Esophagus (tissue), 2 donors: Measurements from ENCODE around the gene SIK3. TPM values are rescaled to one million over a fixed set of nuclear protein-coding genes. Genes with fewer than 3 reads are reported as not detected.

Source experiments
- H3K27ac ChIP-seq, 2 donors: one replicate each; pipeline ENCODE4 v1.5.1; 2013; ENCODE audit warnings: low read depth in 2 of 2, mild to moderate bottlenecking in 2 of 2, inconsistent platforms in 1 of 2, low read length in 1 of 2, moderate library complexity in 1 of 2
- H3K27me3 ChIP-seq, 2 donors: one replicate each; pipeline ENCODE4 v1.6.1; 2013; ENCODE audit warnings: low read length in 2 of 2, control low read depth in 1 of 2, mild to moderate bottlenecking in 1 of 2; ENCODE audit not compliant: insufficient read depth in 2 of 2, control insufficient read depth in 1 of 2
- H3K36me3 ChIP-seq, 2 donors: one replicate each; pipeline ENCODE4 v1.6.1; 2013; ENCODE audit warnings: low read length in 1 of 2; ENCODE audit not compliant: control insufficient read depth in 2 of 2, insufficient read depth in 2 of 2
- H3K4me1 ChIP-seq, 2 donors: one replicate each; pipeline ENCODE4 v1.6.1; 2013; ENCODE audit warnings: low read length in 1 of 2; ENCODE audit not compliant: control insufficient read depth in 2 of 2, insufficient read depth in 2 of 2
- H3K4me3 ChIP-seq, 2 donors: one replicate each; pipeline ENCODE4 v1.5.1; 2013; ENCODE audit warnings: low read length in 2 of 2, mild to moderate bottlenecking in 2 of 2, low read depth in 1 of 2, moderate library complexity in 1 of 2
- H3K9me3 ChIP-seq, 2 donors: one replicate each; pipeline ENCODE4 v1.6.1; 2013; ENCODE audit warnings: mild to moderate bottlenecking in 2 of 2, low read depth in 1 of 2, low read length in 1 of 2, moderate library complexity in 1 of 2; ENCODE audit not compliant: control insufficient read depth in 2 of 2, insufficient read depth in 1 of 2
- WGBS, 2 donors: extraction: QIAGEN DNeasy Blood & Tissue Kit; methylation state at CpG; one replicate each; pipeline ENCODE4 v1.1.7; 2013; 5-methylcytosine and 5-hydroxymethylcytosine counted together
- polyA plus RNA-seq, 2 donors: library from polyadenylated mRNA; stranded (reverse); fragments of 200-250 nt; gene quantifications; one replicate each; pipeline ENCODE4 v1.2.3, GENCODE V29; 2013
- donor health status: healthy with polysubstance abuse.
- donor health status: Bipolar disorder and iron deficiency.

SIK3 gene
- polyA plus RNA-seq, 2 donors = 6.4 to 7.0 TPM

DNA sequence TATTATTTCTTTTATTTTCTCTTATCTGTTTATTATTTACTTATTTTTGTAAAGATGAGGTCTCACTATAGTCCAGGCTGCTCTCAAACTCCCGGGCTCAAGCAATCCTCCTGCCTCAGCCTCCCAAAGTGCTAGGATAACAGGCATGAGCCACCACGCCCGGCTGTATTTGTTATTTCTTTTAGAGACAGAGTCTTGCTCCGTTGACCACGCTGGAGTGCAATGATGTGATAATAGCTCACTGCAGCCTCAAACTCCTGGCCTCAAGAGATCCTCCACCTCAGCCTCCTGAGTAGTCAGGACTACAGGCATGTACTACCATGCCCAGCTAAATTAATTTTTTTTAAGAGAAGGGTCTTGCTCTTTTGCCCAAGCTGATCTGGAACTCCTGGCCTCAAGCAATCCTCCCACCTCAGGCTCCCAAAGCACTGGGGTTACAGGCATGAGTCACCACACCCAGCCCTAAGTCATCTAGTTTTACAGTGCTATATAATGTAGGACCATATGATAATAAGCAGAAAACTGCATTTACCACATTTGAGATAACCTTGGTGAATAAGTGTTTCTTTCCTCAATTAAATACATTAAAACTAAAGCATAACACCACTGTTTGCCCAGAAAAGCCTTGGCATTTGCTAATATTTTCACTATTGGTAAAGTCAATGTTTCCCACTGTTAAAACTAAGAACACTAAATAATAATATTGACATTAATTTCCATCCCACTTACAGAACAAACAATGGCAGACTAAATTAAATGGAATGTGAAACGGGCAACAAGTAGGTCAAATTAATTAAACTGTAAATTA is 127.5 kb downstream of the SIK3 start:
- Histone ChIP-seq H3K27me3 (no peaks in the 10 kb centered on the region), H3K4me3 (no peak overlapping the region), H3K4me1 (no peaks in the 10 kb centered on the region), H3K9me3 (peaks cover 0 to 2% of the 10 kb centered on the region in 2 donors), H3K36me3 (no peaks in the 10 kb centered on the region), H3K27ac (no peak overlapping the region)
- WGBS, 2 donors = 84 to 87% methylated on average over 6 of the region's 6 CpGs

DNA sequence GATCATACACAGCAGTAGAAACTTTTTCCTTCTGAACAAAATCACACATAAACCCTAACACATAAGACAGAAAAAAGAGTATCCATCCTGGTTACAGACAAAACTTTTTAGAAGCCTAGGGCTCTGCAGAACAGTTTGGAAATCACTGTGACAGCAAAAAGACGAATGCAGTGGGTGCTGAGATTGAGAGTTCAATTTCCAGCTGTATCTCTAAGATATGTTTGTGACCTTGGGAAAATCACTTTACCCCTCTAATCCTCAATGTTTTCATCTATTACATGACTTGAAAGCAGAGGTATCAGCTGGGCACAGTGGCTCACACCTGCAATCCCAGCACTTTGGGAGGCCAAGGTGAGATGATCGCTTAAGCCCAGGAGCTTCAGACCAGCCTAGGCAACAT is 128.5 kb downstream of the SIK3 start:
- Histone ChIP-seq H3K36me3 (no peaks in the 10 kb centered on the region), H3K4me1 (no peaks in the 10 kb centered on the region), H3K4me3 (no peak overlapping the region), H3K9me3 (peaks cover 0 to 2% of the 10 kb centered on the region in 2 donors), H3K27me3 (no peaks in the 10 kb centered on the region), H3K27ac (no peak overlapping the region)
- WGBS, 2 donors = 92 to 94% methylated on average over 2 of the region's 2 CpGs

DNA sequence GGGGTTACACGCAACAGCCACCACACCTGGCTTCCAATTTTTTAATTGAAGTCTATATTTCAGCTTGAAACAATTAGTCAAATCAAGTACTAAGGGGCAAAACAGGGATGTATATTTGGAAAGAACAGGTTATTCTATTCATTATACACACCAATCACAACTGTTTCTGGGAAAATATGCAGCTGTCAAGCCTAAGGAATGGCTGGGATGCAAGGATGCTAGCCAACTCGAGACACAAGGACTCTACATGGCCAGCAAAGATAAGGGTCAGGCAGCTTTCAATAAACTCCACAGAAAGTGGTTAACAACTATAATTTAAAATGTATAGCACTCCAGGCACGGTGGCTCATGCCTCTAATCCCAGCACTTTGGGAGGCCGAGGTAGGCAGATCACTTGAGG is 134.0 kb downstream of the SIK3 start:
- no peak overlapping the region for H3K27ac ChIP-seq
- H3K9me3 ChIP-seq = peaks cover 0 to 2% of the 10 kb centered on the region in 2 donors
- H3K4me1 ChIP-seq = no peaks in the 10 kb centered on the region
- no peak overlapping the region for H3K4me3 ChIP-seq
- WGBS, 2 donors = 85 to 95% methylated on average over 4 of the region's 4 CpGs
- H3K36me3 ChIP-seq = no peaks in the 10 kb centered on the region
- no peaks in the 10 kb centered on the region for H3K27me3 ChIP-seq

DNA sequence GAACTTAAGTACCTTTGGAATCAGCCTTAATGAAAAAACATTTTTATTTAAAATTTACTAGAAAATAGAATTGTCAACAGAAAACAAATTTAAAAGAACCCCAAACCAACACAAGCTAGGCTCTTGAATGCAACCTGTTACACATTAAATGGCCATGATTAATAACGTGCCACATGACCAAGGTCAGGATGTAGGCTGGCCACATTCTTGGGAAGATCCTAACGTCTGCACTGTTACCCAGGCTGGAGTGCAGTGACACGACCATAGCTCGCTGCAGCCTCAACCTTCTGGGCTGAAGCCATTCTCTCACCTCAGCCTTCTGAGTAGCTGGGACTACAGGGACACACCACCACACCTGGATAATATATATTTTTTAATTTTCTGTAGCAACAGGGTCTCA is 134.4 kb downstream of the SIK3 start:
- Histone ChIP-seq H3K27ac (no peak overlapping the region), H3K36me3 (no peaks in the 10 kb centered on the region), H3K4me3 (no peak overlapping the region), H3K27me3 (no peaks in the 10 kb centered on the region), H3K4me1 (no peaks in the 10 kb centered on the region), H3K9me3 (peaks cover 0 to 2% of the 10 kb centered on the region in 2 donors)
- WGBS, 2 donors = 63 to 65% methylated on average over 4 of the region's 4 CpGs

DNA sequence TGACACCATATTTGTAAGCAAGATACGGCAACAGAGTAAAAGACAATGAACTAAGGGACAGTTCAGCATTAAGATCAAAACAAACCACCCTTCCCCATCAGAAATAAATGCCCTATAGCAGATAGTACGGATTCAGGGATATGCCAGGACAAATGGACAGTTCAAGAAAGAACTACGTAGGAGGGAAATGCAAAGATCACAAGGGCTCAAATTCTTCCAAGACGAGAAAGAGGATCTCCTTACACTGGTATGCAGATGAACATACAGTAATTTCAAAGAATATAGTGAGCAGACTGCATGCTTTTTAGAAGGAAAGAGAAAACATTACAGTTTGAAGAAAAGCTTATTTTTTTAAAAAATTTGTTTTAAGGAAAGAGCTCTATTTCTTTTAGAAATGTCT is 136.1 kb downstream of the SIK3 start:
- no peak overlapping the region for H3K27ac ChIP-seq
- H3K4me1 ChIP-seq = no peaks in the 10 kb centered on the region
- no peaks in the 10 kb centered on the region for H3K27me3 ChIP-seq
- H3K4me3 ChIP-seq = no peak overlapping the region
- 91 to 94% methylated on average over 4 of the region's 4 CpGs for WGBS, 2 donors
- no peaks in the 10 kb centered on the region for H3K9me3 ChIP-seq
- no peaks in the 10 kb centered on the region for H3K36me3 ChIP-seq

DNA sequence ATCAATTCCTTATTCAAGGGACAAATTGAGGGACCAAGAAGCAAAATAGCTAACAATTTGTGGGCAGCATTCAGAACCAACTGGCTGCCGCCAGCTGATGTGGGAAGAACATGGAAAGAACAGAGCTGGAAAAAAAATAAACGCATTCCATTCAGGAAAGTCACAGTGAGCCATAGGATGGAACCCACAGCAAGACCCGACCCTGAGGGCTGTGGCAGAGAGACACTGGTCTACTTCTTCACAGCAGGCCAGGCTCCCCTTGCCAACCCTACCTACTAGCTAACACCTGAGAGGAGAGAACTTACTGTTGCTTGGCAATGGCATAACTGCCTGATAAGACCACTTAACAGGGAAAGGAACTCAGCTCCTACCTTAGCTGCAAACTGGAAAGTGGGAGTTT is 137.3 kb downstream of the SIK3 start:
- H3K27ac ChIP-seq = no peak overlapping the region
- 53 to 56% methylated on average over 3 of the region's 3 CpGs for WGBS, 2 donors
- H3K36me3 ChIP-seq = no peaks in the 10 kb centered on the region
- H3K9me3 ChIP-seq = no peaks in the 10 kb centered on the region
- no peak overlapping the region for H3K4me3 ChIP-seq
- H3K27me3 ChIP-seq = no peaks in the 10 kb centered on the region
- H3K4me1 ChIP-seq = no peaks in the 10 kb centered on the region

DNA sequence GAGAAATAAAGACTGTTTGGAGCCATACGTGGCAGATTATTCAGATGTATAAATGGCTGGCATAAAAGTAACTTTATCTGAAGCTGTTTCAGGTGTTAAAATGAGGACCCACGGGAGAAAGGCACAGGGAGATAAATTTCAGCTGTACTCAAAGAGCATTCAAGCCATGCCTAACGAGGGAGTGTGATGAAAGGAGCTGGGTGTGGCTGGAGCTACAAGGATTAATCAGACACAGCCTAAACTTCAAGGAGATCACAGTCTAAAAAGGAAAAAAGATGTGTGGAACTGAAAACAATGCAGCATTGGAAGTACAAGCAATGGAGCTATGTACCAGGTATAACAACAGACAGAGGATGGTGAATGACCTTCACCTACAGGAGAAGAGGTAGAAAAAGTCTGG is 140.0 kb downstream of the SIK3 start:
- Histone ChIP-seq H3K4me3 (no peak overlapping the region), H3K4me1 (no peaks in the 10 kb centered on the region)
- WGBS, 2 donors = 59 to 62% methylated on average over 3 of the region's 3 CpGs

DNA sequence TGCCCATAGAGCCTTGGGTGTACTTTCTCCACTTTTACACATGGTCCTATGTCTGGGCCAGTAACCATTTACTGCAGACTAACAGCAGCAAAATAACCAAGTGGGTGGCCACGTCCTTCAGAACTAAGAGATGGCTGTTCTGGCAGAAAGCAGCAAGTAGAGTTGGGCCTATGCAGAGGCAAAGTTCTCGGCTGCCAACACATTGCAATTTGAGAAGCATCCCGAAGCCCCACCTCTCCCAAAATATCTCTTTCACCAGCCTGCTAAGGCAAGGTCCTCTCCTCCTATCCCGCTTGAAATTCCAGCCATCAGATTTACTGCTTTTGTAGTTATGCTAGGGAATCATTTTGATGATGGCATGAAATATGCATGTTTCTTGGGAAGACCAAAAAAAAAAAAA is 142.3 kb downstream of the SIK3 start:
- Histone ChIP-seq H3K4me1 (no peaks in the 10 kb centered on the region), H3K27ac (no peak overlapping the region), H3K9me3 (no peaks in the 10 kb centered on the region), H3K27me3 (no peaks in the 10 kb centered on the region), H3K4me3 (no peak overlapping the region), H3K36me3 (no peaks in the 10 kb centered on the region)
- 84 to 88% methylated on average over 4 of the region's 4 CpGs for WGBS, 2 donors

More for the DNA sequence above, 140.0 kb downstream of the SIK3 start:
- no peaks in the 10 kb centered on the region for H3K36me3 ChIP-seq
- H3K27me3 ChIP-seq = no peaks in the 10 kb centered on the region
- no peak overlapping the region for H3K27ac ChIP-seq
- H3K9me3 ChIP-seq = no peaks in the 10 kb centered on the region

DNA sequence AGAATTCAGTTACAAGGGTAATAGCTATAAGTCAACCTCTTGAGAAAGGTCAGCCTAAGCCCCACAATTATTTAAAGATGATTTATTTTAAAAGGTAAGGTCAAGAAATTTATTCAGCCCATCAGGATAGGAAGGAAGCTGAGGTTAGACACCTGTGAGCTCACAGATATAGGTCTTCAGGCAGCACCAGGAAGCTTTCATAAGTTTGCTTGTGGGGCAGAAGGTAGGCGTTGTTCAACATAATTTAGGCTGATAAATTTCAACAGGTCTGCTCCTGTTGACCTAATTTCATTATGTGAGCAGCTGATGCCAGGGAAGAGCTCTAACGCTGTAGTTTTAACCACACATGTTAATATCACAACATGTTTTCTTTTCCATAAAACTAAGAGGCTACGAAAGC is 142.7 kb downstream of the SIK3 start:
- no peaks in the 10 kb centered on the region for H3K27me3 ChIP-seq
- no peaks in the 10 kb centered on the region for H3K4me1 ChIP-seq
- no peaks in the 10 kb centered on the region for H3K9me3 ChIP-seq
- H3K27ac ChIP-seq = no peak overlapping the region
- peaks cover 0 to 2% of the 10 kb centered on the region in 2 donors for H3K36me3 ChIP-seq
- WGBS, 2 donors = 78 to 83% methylated on average over 3 of the region's 3 CpGs
- H3K4me3 ChIP-seq = no peak overlapping the region
